Endodermal cell (in vitro differentiated cells): ENCODE measurements around the gene WSCD2. TPM values are rescaled to one million over a fixed set of nuclear protein-coding genes. Genes with fewer than 3 reads are reported as not detected.
"Not testable (repeated sequence)": the region's sequence is repeated elsewhere in the genome, so short reads cannot be mapped to it uniquely, and the experiment has no call there.

Experiments used
- DNase-seq: peaks from one replicate; pipeline ENCODE4 v3.0.0-alpha.2; 2017
- H3K27ac ChIP-seq: 2 replicates; pipeline ENCODE4 v1.5.1; 2013; ENCODE audit warnings: mild to moderate bottlenecking, low read depth, low read length, moderate library complexity
- H3K27me3 ChIP-seq: 2 replicates; pipeline ENCODE4 v1.6.1; 2013; ENCODE audit warnings: mild to moderate bottlenecking, low read length, moderate library complexity; ENCODE audit not compliant: insufficient read depth, control insufficient read depth, poor library complexity, severe bottlenecking
- H3K36me3 ChIP-seq: 2 replicates; pipeline ENCODE4 v1.7.0; 2013; ENCODE audit warnings: mild to moderate bottlenecking, low read length, moderate library complexity; ENCODE audit not compliant: control insufficient read depth, insufficient read depth
- H3K4me1 ChIP-seq: one replicate; pipeline ENCODE4 v1.7.0; 2013; ENCODE audit warnings: low read length; ENCODE audit not compliant: control insufficient read depth, insufficient read depth
- H3K4me3 ChIP-seq: 2 replicates; pipeline ENCODE4 v1.5.1; 2013; ENCODE audit warnings: mild to moderate bottlenecking, low read length, moderate library complexity
- H3K9ac ChIP-seq: 2 replicates; pipeline ENCODE4 v1.6.1; 2013; ENCODE audit warnings: mild to moderate bottlenecking, low read length, moderate library complexity; ENCODE audit not compliant: poor library complexity, severe bottlenecking; ENCODE audit errors: extremely low read depth
- H3K9me3 ChIP-seq: 2 replicates; pipeline ENCODE4 v1.6.1; 2013; ENCODE audit warnings: mild to moderate bottlenecking, low read length, moderate library complexity; ENCODE audit not compliant: control insufficient read depth
- H3K27ac Mint-ChIP-seq: 2 replicates; pipeline ENCODE4 v1.8.0; 2020; ENCODE audit warnings: mixed read lengths
- H3K27me3 Mint-ChIP-seq: 2 replicates; pipeline ENCODE4 v1.8.0; 2021; ENCODE audit warnings: mild to moderate bottlenecking, mixed read lengths; ENCODE audit not compliant: insufficient read depth
- H3K36me3 Mint-ChIP-seq: 2 replicates; pipeline ENCODE4 v1.8.0; 2020; ENCODE audit warnings: low read depth, mixed read lengths
- H3K4me1 Mint-ChIP-seq: 2 replicates; pipeline ENCODE4 v1.8.0; 2020; ENCODE audit warnings: mixed read lengths
- H3K4me3 Mint-ChIP-seq: 2 replicates; pipeline ENCODE4 v1.8.0; 2020; ENCODE audit warnings: mild to moderate bottlenecking, moderate library complexity, mixed read lengths
- H3K9me3 Mint-ChIP-seq: 2 replicates; pipeline ENCODE4 v1.8.0; 2020; ENCODE audit warnings: mild to moderate bottlenecking, mixed read lengths
- CTCF ChIP-seq: fragments of 200-600 bp; sonication (generic); conservative IDR thresholded peaks from 2 replicates; pipeline ENCODE4 v1.5.0; 2021; ENCODE audit warnings: antibody characterized with exemption, mild to moderate bottlenecking
- WGBS, 2 experiments: methylation state at CpG; one replicate each; pipeline versions ENCODE4 v1.1.5 to v1.1.7; 2013; ENCODE audit warnings: missing lambda C conversion rate in 2 of 2, mixed read lengths in 1 of 2; ENCODE audit not compliant: insufficient coverage in 1 of 2, insufficient read length in 1 of 2; 5-methylcytosine and 5-hydroxymethylcytosine counted together
- total RNA-seq, 2 donors: library from RNA; stranded (reverse); fragmentation: NEBNext Ultra II Directional in 1 of 2; extraction: Animal tissue kit (Norgen Biotek cat#: 25700) in 1 of 2; gene quantifications; 2 replicates in 1 of 2; 3 replicates in 1 of 2; pipeline ENCODE4 v1.2.1, GENCODE V29; 2021

WSCD2 gene
- total RNA-seq, 2 donors from 2014 or later: 0.80 to 1.3 TPM

GRCh38 chr12:108218921-108219320 is 89.8 kb downstream of the WSCD2 start:
- TF ChIP-seq CTCF: no peak
- Histone ChIP-seq H3K9me3 (no peaks in the 10 kb centered on the region), H3K9ac (no peak overlapping the region), H3K27me3 (no peaks in the 10 kb centered on the region), H3K27ac (no peak overlapping the region), H3K4me3 (no peak overlapping the region), H3K36me3 (no peaks in the 10 kb centered on the region), H3K4me1 (peaks cover 11% of the 10 kb centered on the region)
- peaks cover 20% of the 10 kb centered on the region for H3K4me1 Mint-ChIP-seq
- H3K27me3 Mint-ChIP-seq: no peaks in the 10 kb centered on the region
- H3K27ac Mint-ChIP-seq: no peak overlapping the region
- H3K4me3 Mint-ChIP-seq: no peak overlapping the region
- no peak for DNase-seq
- 74 to 94% methylated on average over 2 to 3 of the region's 3 CpGs for WGBS, 2 experiments
- H3K9me3 Mint-ChIP-seq: no peaks in the 10 kb centered on the region
- H3K36me3 Mint-ChIP-seq: no peaks in the 10 kb centered on the region

- H3K27me3 Mint-ChIP-seq, H3K9me3 Mint-ChIP-seq, H3K4me3 Mint-ChIP-seq, H3K4me1 Mint-ChIP-seq, H3K9me3 ChIP-seq, H3K27ac ChIP-seq, H3K9ac ChIP-seq, H3K4me3 ChIP-seq, DNase-seq, H3K27me3 ChIP-seq, H3K27ac Mint-ChIP-seq, H3K36me3 ChIP-seq, H3K36me3 Mint-ChIP-seq, H3K4me1 ChIP-seq: not testable (repeated sequence)
- WGBS, 2 experiments: 44 to 46% methylated on average over 2 of the region's 2 CpGs
These were observed 96.0 kb downstream of the WSCD2 start for GRCh38 chr12:108225101-108225500.

GRCh38 chr12:108226866-108227265 is 97.8 kb downstream of the WSCD2 start:
- H3K36me3 Mint-ChIP-seq: no peaks in the 10 kb centered on the region
- H3K4me3 ChIP-seq: no peak overlapping the region
- no peak for DNase-seq
- no peaks in the 10 kb centered on the region for H3K9me3 ChIP-seq
- H3K4me1 Mint-ChIP-seq: peaks cover 12% of the 10 kb centered on the region
- H3K9me3 Mint-ChIP-seq: no peaks in the 10 kb centered on the region
- H3K4me3 Mint-ChIP-seq: no peak overlapping the region
- WGBS, 2 experiments: 93 to 94% methylated on average over 6 to 8 of the region's 8 CpGs
- H3K27ac Mint-ChIP-seq: no peak overlapping the region
- H3K27me3 Mint-ChIP-seq: no peaks in the 10 kb centered on the region
- no peak overlapping the region for H3K9ac ChIP-seq
- H3K36me3 ChIP-seq: no peaks in the 10 kb centered on the region
- no peaks in the 10 kb centered on the region for H3K27me3 ChIP-seq
- no peak overlapping the region for H3K27ac ChIP-seq
- no peaks in the 10 kb centered on the region for H3K4me1 ChIP-seq
- TF ChIP-seq CTCF: no peak

- Mint-ChIP-seq H3K36me3 (no peaks in the 10 kb centered on the region), H3K27me3 (no peaks in the 10 kb centered on the region), H3K4me3 (no peak overlapping the region), H3K27ac (no peak overlapping the region), H3K4me1 (peaks cover 12% of the 10 kb centered on the region), H3K9me3 (no peaks in the 10 kb centered on the region)
- Histone ChIP-seq H3K27me3 (no peaks in the 10 kb centered on the region), H3K9me3 (no peaks in the 10 kb centered on the region), H3K36me3 (no peaks in the 10 kb centered on the region), H3K9ac (no peak overlapping the region), H3K4me3 (no peak overlapping the region), H3K4me1 (no peaks in the 10 kb centered on the region), H3K27ac (no peak overlapping the region)
- no peak for DNase-seq
- WGBS, 2 experiments: 86 to 93% methylated on average over 3 to 4 of the region's 4 CpGs
- TF ChIP-seq CTCF: no peak
These were observed 99.7 kb downstream of the WSCD2 start for GRCh38 chr12:108228746-108229145.
